Vagina (tissue), 2 donors: ENCODE results near the gene DDX51.

Experiments used
- CTCF ChIP-seq, 3 experiments: fragments of 450-650 bp in 2 of 3; fragments of 200-600 bp in 1 of 3; sonication (generic) in 1 of 3; IDR thresholded peaks; one replicate each; pipeline ENCODE4 v1.5.1; 2017 to 2019; ENCODE audit warnings: antibody characterized with exemption in 3 of 3, mild to moderate bottlenecking in 2 of 3, moderate library complexity in 2 of 3
- POLR2AphosphoS5 ChIP-seq, 2 donors: sonication (generic); formaldehyde crosslinking; IDR thresholded peaks; one replicate each; pipeline ENCODE4 v1.9.0; 2017; ENCODE audit warnings: antibody characterized with exemption in 2 of 2, mild to moderate bottlenecking in 2 of 2, low read depth in 1 of 2; ENCODE audit not compliant: insufficient read depth in 1 of 2

GRCh38 chr12:132185705-132186104 is 41.6 kb upstream of the DDX51 start:
- no peak for TF ChIP-seq CTCF (IDR thresholded peaks at IDR 0.05)
- TF ChIP-seq POLR2AphosphoS5 (IDR thresholded peaks at IDR 0.05; ENCODE audit: insufficient read depth in 1 of 2, low read depth in 1 of 2) = no peak
